Colonic mucosa (tissue), 4 donors: Measurements from ENCODE around the gene TMPRSS6. TPM values are rescaled to one million over a fixed set of nuclear protein-coding genes. Genes with fewer than 3 reads are reported as not detected.
A peak's percentile ranks its signal among the peaks of the same experiment; 100 is the strongest.

ENCODE experiments used
- DNase-seq: peaks from one replicate; pipeline ENCODE4 v3.0.0-alpha.2; 2020
- H3K27ac ChIP-seq: fragments of 200-600 bp; one replicate; pipeline ENCODE4 v1.8.0; 2021
- H3K27me3 ChIP-seq: fragments of 200-600 bp; one replicate; pipeline ENCODE4 v1.8.0; 2021
- H3K36me3 ChIP-seq: fragments of 200-600 bp; one replicate; pipeline ENCODE4 v1.8.0; 2021
- H3K4me1 ChIP-seq: fragments of 200-600 bp; one replicate; pipeline ENCODE4 v1.8.0; 2021; ENCODE audit warnings: mild to moderate bottlenecking
- H3K4me3 ChIP-seq: fragments of 200-600 bp; one replicate; pipeline ENCODE4 v1.8.0; 2021
- H3K9ac ChIP-seq, 2 donors: one replicate each; pipeline ENCODE4 v1.7.0; 2013; ENCODE audit warnings: control low read depth in 2 of 2, low read depth in 2 of 2, low read length in 2 of 2
- H3K9me3 ChIP-seq: fragments of 200-600 bp; one replicate; pipeline ENCODE4 v1.8.0; 2021
- intact Hi-C: fragments of 100-400 bp; cut with DNase I; formaldehyde crosslinking; loops from one replicate; pipeline ENCODE4 v1.14.1; 2022
- total RNA-seq, 2 donors: library from RNA; stranded (reverse); fragmentation: NEBNext Ultra II Directional in 1 of 2; extraction: Animal tissue kit (Norgen Biotek cat#: 25700) in 1 of 2; gene quantifications; one replicate each; pipeline ENCODE4 v1.2.1, GENCODE V29; 2021
- TF ChIP-seq, protein P1 (sequence below): fragments of 200-600 bp; IDR thresholded peaks from one replicate; pipeline ENCODE4 v1.8.0; 2022; ENCODE audit warnings: antibody characterized with exemption, mild to moderate bottlenecking
- donor health status: healthy.
- donor health status: DM: no; HTN: no; CAD: no.
- donor health status: DM: no; HTN: no; CAD: no.

TMPRSS6 gene
- total RNA-seq, 2 donors from 2014 or later = 0.10 to 1.5 TPM

DNA sequence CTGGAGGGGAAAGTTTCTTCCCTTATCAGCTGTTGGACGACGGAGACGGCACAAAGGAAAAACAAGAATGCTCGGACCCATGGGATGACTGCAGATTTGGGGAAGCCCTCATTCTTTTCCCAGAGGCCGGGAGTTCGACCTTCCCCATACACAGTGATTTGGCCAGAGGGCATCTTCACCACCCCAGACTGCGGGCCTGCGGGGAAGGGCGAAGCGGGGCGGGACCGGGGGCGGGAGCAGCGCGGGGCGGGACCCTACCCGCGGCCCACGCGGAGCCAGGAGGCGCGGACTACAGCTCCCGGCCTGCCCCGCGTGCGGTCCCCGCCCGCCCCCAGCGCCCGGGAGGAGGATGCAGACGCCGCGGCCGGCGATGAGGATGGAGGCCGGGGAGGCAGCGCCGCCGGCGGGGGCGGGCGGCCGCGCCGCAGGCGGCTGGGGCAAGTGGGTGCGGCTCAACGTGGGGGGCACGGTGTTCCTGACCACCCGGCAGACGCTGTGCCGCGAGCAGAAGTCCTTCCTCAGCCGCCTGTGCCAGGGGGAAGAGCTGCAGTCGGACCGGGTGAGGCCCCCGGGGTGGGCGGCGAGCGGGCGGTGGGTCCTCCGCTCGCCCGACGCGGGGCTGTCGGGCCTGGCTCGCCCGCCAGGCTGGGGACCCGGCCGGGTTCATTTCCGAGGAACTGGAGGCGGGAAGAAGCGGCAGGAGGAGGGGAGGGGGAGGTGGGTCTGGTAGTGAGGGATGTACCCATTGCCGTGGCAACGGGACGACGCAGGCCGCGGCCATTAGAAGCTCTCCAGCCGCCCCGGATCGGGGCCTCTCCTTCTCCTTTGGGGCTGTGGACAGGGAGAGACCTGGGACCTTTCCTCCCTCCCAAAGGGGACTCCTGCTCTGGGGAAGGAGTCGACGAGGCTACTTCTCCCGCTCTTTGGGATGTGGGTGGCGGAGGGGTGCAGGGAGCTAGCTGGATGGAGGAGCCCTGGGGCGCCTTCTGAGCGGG is 57.8 kb downstream of the TMPRSS6 start, which contains the start of gene KCTD17:
Gene KCTD17, plus strand, starts transcription at position 352 of the 995 bp plus-strand sequence. Its CDS starts 19 bp downstream, at position 371.
- H3K9ac ChIP-seq = peak within 1 kb of the TSS; percentile 72 to 73
- H3K4me1 ChIP-seq = peaks cover 18% of the 10 kb centered on the region
- no peaks in the 10 kb centered on the region for H3K36me3 ChIP-seq
- H3K9me3 ChIP-seq = no peaks in the 10 kb centered on the region
- TF ChIP-seq, protein P1, sequence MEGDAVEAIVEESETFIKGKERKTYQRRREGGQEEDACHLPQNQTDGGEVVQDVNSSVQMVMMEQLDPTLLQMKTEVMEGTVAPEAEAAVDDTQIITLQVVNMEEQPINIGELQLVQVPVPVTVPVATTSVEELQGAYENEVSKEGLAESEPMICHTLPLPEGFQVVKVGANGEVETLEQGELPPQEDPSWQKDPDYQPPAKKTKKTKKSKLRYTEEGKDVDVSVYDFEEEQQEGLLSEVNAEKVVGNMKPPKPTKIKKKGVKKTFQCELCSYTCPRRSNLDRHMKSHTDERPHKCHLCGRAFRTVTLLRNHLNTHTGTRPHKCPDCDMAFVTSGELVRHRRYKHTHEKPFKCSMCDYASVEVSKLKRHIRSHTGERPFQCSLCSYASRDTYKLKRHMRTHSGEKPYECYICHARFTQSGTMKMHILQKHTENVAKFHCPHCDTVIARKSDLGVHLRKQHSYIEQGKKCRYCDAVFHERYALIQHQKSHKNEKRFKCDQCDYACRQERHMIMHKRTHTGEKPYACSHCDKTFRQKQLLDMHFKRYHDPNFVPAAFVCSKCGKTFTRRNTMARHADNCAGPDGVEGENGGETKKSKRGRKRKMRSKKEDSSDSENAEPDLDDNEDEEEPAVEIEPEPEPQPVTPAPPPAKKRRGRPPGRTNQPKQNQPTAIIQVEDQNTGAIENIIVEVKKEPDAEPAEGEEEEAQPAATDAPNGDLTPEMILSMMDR = no peak
- peak; percentile 82 for DNase-seq
- H3K27ac ChIP-seq = peak within 1 kb of the TSS; percentile 81
- no peaks in the 10 kb centered on the region for H3K27me3 ChIP-seq
- intact Hi-C loops = no loop called here
- H3K4me3 ChIP-seq = peak within 1 kb of the TSS; percentile 69

GRCh38 chr22:37050913-37051312 is 58.6 kb downstream of the TMPRSS6 start:
- H3K4me3 ChIP-seq = no peak overlapping the region

DNA sequence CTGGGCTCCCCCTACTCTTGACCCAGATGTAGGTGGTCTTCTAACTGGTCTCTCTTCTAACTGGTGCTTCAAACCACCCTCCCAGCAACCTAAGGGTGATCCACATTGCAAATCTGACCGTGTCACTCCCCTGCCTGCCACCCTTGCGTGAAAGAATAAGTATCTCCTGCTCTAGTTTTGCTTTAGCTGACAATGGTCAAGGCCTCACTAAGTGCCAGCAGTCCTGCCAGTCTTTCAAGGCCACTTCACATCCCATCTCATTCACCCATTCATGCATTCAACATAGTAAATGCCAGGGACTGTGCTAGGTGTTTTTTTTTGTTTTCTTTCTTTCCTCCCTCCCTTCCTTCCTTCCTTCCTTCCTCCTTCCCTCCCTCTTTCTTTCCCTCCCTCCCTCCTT is 60.3 kb downstream of the TMPRSS6 start:
- TF ChIP-seq, protein P1 = no peak

More at GRCh38 chr22:37050913-37051312, 58.6 kb downstream of the TMPRSS6 start:
- Histone ChIP-seq H3K9me3 (no peaks in the 10 kb centered on the region), H3K27ac (peak overlapping the region; percentile 81), H3K27me3 (no peaks in the 10 kb centered on the region), H3K4me1 (peaks cover 18% of the 10 kb centered on the region), H3K36me3 (no peaks in the 10 kb centered on the region), H3K9ac (peak overlapping the region; percentile 56 to 72)
- DNase-seq = no peak
- intact Hi-C loops = no loop called here
- TF ChIP-seq, protein P1 = no peak

GRCh38 chr22:37048133-37048532 is 61.4 kb downstream of the TMPRSS6 start:
- peaks cover 11% of the 10 kb centered on the region for H3K4me1 ChIP-seq
- TF ChIP-seq, protein P1 = no peak
- intact Hi-C loops = loop anchor here (10.0 kb wide), 2 partner anchors 63 to 193 kb away; no protein-coding TSS in a partner anchor
- H3K36me3 ChIP-seq = no peaks in the 10 kb centered on the region
- no peak overlapping the region for H3K27ac ChIP-seq
- H3K9me3 ChIP-seq = no peaks in the 10 kb centered on the region
- no peak for DNase-seq
- no peak overlapping the region for H3K4me3 ChIP-seq
- no peaks in the 10 kb centered on the region for H3K27me3 ChIP-seq
- no peak overlapping the region for H3K9ac ChIP-seq

More for the DNA sequence above, 60.3 kb downstream of the TMPRSS6 start:
- no peak overlapping the region for H3K9ac ChIP-seq
- intact Hi-C loops = loop anchor here (10.0 kb wide), 2 partner anchors 64 to 194 kb away; no protein-coding TSS in a partner anchor
- no peaks in the 10 kb centered on the region for H3K9me3 ChIP-seq
- peaks cover 22% of the 10 kb centered on the region for H3K4me1 ChIP-seq
- H3K27me3 ChIP-seq = no peaks in the 10 kb centered on the region
- H3K27ac ChIP-seq = no peak overlapping the region
- H3K36me3 ChIP-seq = no peaks in the 10 kb centered on the region
- H3K4me3 ChIP-seq = no peak overlapping the region
- no peak for DNase-seq

- H3K4me3 ChIP-seq = no peak overlapping the region
- intact Hi-C loops = loop anchor here (10.0 kb wide), 2 partner anchors 62 to 192 kb away; no protein-coding TSS in a partner anchor
- H3K9ac ChIP-seq = no peak overlapping the region
- H3K36me3 ChIP-seq = no peaks in the 10 kb centered on the region
- TF ChIP-seq, protein P1 = no peak
- peaks cover 8% of the 10 kb centered on the region for H3K4me1 ChIP-seq
- H3K9me3 ChIP-seq = no peaks in the 10 kb centered on the region
- H3K27ac ChIP-seq = no peak overlapping the region
- DNase-seq = no peak
- H3K27me3 ChIP-seq = no peaks in the 10 kb centered on the region
These were observed 62.5 kb downstream of the TMPRSS6 start for GRCh38 chr22:37047006-37047405.
